Tibial nerve (tissue), 4 donors: Measurements from ENCODE around the gene MAJIN.

Source experiments
- CTCF ChIP-seq, 5 experiments: fragments of 200-600 bp in 3 of 5; fragments of 450-650 bp in 2 of 5; sonication (generic) in 3 of 5; IDR thresholded peaks; one replicate each; pipeline ENCODE4 v1.5.1; 2016 to 2019; ENCODE audit warnings: antibody characterized with exemption in 5 of 5, mild to moderate bottlenecking in 3 of 5, moderate library complexity in 2 of 5
- EP300 ChIP-seq, 2 donors: sonication (generic); formaldehyde crosslinking; IDR thresholded peaks; one replicate each; pipeline ENCODE4 v1.6.1; 2017; ENCODE audit warnings: antibody characterized with exemption in 2 of 2, mild to moderate bottlenecking in 1 of 2
- POLR2A ChIP-seq, 2 donors: fragments of 450-650 bp; IDR thresholded peaks; one replicate each; pipeline ENCODE4 v1.6.1; 2017; ENCODE audit warnings: antibody characterized with exemption in 2 of 2, mild to moderate bottlenecking in 2 of 2, moderate library complexity in 2 of 2

- no peak for TF ChIP-seq CTCF (IDR thresholded peaks at IDR 0.05)
- TF ChIP-seq EP300 (IDR thresholded peaks at IDR 0.05) = no peak
- no peak for TF ChIP-seq POLR2A (IDR thresholded peaks at IDR 0.05)
These were observed 8.8 kb downstream of the MAJIN start for GRCh38 chr11:64963072-64963631.
